ENCODE measurements around the gene EFCAB12. TPM values are rescaled to one million over a fixed set of nuclear protein-coding genes. Genes with fewer than 3 reads are reported as not detected.

EFCAB12 gene
- total and polyA plus RNA-seq, 2 of the 8 experiments (the other 6 are each of a cell fraction or from before 2014, with no cell fraction given): 0.60 to 0.99 TPM

- TF ChIP-seq, protein P1, sequence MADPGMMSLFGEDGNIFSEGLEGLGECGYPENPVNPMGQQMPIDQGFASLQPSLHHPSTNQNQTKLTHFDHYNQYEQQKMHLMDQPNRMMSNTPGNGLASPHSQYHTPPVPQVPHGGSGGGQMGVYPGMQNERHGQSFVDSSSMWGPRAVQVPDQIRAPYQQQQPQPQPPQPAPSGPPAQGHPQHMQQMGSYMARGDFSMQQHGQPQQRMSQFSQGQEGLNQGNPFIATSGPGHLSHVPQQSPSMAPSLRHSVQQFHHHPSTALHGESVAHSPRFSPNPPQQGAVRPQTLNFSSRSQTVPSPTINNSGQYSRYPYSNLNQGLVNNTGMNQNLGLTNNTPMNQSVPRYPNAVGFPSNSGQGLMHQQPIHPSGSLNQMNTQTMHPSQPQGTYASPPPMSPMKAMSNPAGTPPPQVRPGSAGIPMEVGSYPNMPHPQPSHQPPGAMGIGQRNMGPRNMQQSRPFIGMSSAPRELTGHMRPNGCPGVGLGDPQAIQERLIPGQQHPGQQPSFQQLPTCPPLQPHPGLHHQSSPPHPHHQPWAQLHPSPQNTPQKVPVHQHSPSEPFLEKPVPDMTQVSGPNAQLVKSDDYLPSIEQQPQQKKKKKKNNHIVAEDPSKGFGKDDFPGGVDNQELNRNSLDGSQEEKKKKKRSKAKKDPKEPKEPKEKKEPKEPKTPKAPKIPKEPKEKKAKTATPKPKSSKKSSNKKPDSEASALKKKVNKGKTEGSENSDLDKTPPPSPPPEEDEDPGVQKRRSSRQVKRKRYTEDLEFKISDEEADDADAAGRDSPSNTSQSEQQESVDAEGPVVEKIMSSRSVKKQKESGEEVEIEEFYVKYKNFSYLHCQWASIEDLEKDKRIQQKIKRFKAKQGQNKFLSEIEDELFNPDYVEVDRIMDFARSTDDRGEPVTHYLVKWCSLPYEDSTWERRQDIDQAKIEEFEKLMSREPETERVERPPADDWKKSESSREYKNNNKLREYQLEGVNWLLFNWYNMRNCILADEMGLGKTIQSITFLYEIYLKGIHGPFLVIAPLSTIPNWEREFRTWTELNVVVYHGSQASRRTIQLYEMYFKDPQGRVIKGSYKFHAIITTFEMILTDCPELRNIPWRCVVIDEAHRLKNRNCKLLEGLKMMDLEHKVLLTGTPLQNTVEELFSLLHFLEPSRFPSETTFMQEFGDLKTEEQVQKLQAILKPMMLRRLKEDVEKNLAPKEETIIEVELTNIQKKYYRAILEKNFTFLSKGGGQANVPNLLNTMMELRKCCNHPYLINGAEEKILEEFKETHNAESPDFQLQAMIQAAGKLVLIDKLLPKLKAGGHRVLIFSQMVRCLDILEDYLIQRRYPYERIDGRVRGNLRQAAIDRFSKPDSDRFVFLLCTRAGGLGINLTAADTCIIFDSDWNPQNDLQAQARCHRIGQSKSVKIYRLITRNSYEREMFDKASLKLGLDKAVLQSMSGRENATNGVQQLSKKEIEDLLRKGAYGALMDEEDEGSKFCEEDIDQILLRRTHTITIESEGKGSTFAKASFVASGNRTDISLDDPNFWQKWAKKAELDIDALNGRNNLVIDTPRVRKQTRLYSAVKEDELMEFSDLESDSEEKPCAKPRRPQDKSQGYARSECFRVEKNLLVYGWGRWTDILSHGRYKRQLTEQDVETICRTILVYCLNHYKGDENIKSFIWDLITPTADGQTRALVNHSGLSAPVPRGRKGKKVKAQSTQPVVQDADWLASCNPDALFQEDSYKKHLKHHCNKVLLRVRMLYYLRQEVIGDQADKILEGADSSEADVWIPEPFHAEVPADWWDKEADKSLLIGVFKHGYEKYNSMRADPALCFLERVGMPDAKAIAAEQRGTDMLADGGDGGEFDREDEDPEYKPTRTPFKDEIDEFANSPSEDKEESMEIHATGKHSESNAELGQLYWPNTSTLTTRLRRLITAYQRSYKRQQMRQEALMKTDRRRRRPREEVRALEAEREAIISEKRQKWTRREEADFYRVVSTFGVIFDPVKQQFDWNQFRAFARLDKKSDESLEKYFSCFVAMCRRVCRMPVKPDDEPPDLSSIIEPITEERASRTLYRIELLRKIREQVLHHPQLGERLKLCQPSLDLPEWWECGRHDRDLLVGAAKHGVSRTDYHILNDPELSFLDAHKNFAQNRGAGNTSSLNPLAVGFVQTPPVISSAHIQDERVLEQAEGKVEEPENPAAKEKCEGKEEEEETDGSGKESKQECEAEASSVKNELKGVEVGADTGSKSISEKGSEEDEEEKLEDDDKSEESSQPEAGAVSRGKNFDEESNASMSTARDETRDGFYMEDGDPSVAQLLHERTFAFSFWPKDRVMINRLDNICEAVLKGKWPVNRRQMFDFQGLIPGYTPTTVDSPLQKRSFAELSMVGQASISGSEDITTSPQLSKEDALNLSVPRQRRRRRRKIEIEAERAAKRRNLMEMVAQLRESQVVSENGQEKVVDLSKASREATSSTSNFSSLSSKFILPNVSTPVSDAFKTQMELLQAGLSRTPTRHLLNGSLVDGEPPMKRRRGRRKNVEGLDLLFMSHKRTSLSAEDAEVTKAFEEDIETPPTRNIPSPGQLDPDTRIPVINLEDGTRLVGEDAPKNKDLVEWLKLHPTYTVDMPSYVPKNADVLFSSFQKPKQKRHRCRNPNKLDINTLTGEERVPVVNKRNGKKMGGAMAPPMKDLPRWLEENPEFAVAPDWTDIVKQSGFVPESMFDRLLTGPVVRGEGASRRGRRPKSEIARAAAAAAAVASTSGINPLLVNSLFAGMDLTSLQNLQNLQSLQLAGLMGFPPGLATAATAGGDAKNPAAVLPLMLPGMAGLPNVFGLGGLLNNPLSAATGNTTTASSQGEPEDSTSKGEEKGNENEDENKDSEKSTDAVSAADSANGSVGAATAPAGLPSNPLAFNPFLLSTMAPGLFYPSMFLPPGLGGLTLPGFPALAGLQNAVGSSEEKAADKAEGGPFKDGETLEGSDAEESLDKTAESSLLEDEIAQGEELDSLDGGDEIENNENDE (IDR thresholded peaks at IDR 0.05; ENCODE audit: insufficient replicate concordance, low read length): no peak
- TF ChIP-seq GABPA (IDR thresholded peaks at IDR 0.05; ENCODE audit: borderline replicate concordance, insufficient read depth, low read length) (no peak), RAD21 (IDR thresholded peaks at IDR 0.05 in 1 of 2, conservative IDR thresholded peaks at IDR 0.05 in 1 of 2; ENCODE audit: low read depth in 2 of 2, low read length in 2 of 2) (no peak), GTF2F1 (IDR thresholded peaks at IDR 0.05; ENCODE audit: borderline replicate concordance, low read depth, low read length) (no peak), HDAC6 (IDR thresholded peaks at IDR 0.05; ENCODE audit: low read depth, low read length) (no peak), FOSL1 (IDR thresholded peaks at IDR 0.05; ENCODE audit: insufficient read depth, low read depth, low read length) (no peak), CEBPB (IDR thresholded peaks at IDR 0.05; ENCODE audit: low read depth, low read length) (no peak)
Observed at GRCh38 chr3:129402616-129403015, 25.8 kb downstream of the EFCAB12 start (continued).

All from H1 (cell line).